OCI-LY1 (cell line): Measurements from ENCODE around the gene GABRG3.

Source experiments
- CTCF ChIP-seq: fragments of 200-600 bp; sonication (generic), shearing (Covaris generic); IDR thresholded peaks from 2 replicates; pipeline ENCODE4 v1.5.1; 2017; ENCODE audit warnings: mild to moderate bottlenecking, antibody characterized with exemption, low read length, moderate library complexity, mixed read lengths
- EZH2 ChIP-seq: fragments of 200-600 bp; sonication (generic), shearing (Covaris generic); IDR thresholded peaks from 2 replicates; pipeline ENCODE4 v1.8.0; 2017; ENCODE audit warnings: borderline replicate concordance, mixed run types, mild to moderate bottlenecking, antibody characterized with exemption, low read length, moderate library complexity, mixed read lengths

GRCh38 chr15:27249760-27250109 lies 278.8 kb downstream of the GABRG3 start:
- TF ChIP-seq CTCF (no peak), EZH2 (no peak)
